ENCODE results near the gene HLTF. TPM values are rescaled to one million over a fixed set of nuclear protein-coding genes. Genes with fewer than 3 reads are reported as not detected.

Gene HLTF
- total RNA-seq, 4 donors from 2014 or later = 5.3 to 15.8 (median 8.6) TPM

- Histone ChIP-seq H3K4me3 (no peak overlapping the region), H3K9me3 (no peaks in the 10 kb centered on the region), H3K27me3 (no peaks in the 10 kb centered on the region), H3K27ac (no peak overlapping the region), H3K36me3 (peaks cover 35% of the 10 kb centered on the region), H3K4me1 (no peaks in the 10 kb centered on the region)
- 79% methylated on average over 1 of the region's 1 CpG for WGBS
- TF ChIP-seq POLR2AphosphoS5 (IDR thresholded peaks at IDR 0.05) (no peak), POLR2A (IDR thresholded peaks at IDR 0.05) (no peak), EP300 (IDR thresholded peaks at IDR 0.05) (no peak)
- TF ChIP-seq, protein P1, sequence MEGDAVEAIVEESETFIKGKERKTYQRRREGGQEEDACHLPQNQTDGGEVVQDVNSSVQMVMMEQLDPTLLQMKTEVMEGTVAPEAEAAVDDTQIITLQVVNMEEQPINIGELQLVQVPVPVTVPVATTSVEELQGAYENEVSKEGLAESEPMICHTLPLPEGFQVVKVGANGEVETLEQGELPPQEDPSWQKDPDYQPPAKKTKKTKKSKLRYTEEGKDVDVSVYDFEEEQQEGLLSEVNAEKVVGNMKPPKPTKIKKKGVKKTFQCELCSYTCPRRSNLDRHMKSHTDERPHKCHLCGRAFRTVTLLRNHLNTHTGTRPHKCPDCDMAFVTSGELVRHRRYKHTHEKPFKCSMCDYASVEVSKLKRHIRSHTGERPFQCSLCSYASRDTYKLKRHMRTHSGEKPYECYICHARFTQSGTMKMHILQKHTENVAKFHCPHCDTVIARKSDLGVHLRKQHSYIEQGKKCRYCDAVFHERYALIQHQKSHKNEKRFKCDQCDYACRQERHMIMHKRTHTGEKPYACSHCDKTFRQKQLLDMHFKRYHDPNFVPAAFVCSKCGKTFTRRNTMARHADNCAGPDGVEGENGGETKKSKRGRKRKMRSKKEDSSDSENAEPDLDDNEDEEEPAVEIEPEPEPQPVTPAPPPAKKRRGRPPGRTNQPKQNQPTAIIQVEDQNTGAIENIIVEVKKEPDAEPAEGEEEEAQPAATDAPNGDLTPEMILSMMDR (IDR thresholded peaks at IDR 0.05) = no peak
- no peak for DNase-seq (ENCODE audit: low spot score in 2 of 2)
These were observed 43.4 kb downstream of the HLTF start for GRCh38 chr3:149042789-149043386.

DNA sequence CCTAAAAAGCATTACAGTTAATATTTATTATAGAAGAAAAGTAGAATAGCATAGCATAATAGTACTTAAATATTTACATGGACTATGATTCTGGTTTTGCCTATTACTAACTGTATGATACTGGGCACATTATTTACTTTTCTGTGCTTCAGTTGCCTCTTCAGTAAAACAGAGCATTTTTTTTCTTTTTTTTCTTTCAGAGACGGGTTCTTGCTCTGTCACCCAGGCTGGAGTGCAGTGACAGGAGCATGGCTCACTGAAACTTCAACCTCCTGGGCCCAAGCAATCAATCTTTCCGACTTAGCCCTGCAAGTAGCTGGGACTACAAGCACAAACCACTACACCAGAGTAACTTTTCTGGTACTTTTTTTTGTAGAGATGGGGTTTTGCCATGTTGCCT is 48.0 kb downstream of the HLTF start:
- Histone ChIP-seq H3K4me3 (no peak overlapping the region), H3K4me1 (no peaks in the 10 kb centered on the region), H3K27me3 (no peaks in the 10 kb centered on the region), H3K36me3 (peaks cover 35% of the 10 kb centered on the region), H3K27ac (no peak overlapping the region), H3K9me3 (no peaks in the 10 kb centered on the region)
- TF ChIP-seq POLR2A (IDR thresholded peaks at IDR 0.05) (no peak), EP300 (IDR thresholded peaks at IDR 0.05) (no peak), POLR2AphosphoS5 (IDR thresholded peaks at IDR 0.05) (no peak)
- TF ChIP-seq, protein P1 (IDR thresholded peaks at IDR 0.05) = no peak
- WGBS = 90% methylated on average over 2 of the region's 2 CpGs
- DNase-seq (ENCODE audit: low spot score in 2 of 2) = no peak

DNA sequence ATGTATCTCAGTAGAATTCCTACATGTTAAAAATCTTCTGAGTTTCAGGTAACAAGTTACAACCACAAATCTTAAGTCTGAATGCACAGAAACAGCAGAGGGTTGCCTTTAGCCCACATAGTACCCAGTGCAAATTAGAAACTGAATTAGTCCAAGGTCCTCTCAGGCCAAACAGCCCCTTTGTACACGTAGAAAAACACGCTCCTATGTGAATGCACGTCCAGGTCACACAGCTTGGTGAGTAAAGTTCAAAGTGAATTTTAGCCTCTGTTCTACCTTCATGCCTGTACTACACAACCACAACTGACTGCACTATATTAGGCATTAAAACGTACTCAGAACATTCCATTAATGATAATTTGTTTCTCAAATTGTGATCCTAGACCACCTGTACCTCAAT is 48.6 kb downstream of the HLTF start:
- no peaks in the 10 kb centered on the region for H3K27me3 ChIP-seq
- no peak overlapping the region for H3K27ac ChIP-seq
- no peak overlapping the region for H3K4me3 ChIP-seq
- DNase-seq (ENCODE audit: low spot score in 2 of 2) = no peak
- H3K4me1 ChIP-seq = no peaks in the 10 kb centered on the region
- TF ChIP-seq EP300 (IDR thresholded peaks at IDR 0.05) (no peak), POLR2A (IDR thresholded peaks at IDR 0.05) (no peak), POLR2AphosphoS5 (IDR thresholded peaks at IDR 0.05) (no peak)
- TF ChIP-seq, protein P1 (IDR thresholded peaks at IDR 0.05) = no peak
- 94% methylated on average over 4 of the region's 4 CpGs for WGBS
- no peaks in the 10 kb centered on the region for H3K9me3 ChIP-seq
- H3K36me3 ChIP-seq = peaks cover 35% of the 10 kb centered on the region

GRCh38 chr3:149031096-149031495 is 55.2 kb downstream of the HLTF start:
- peaks cover 37% of the 10 kb centered on the region for H3K36me3 ChIP-seq
- no peak for DNase-seq (ENCODE audit: low spot score in 2 of 2)
- H3K27me3 ChIP-seq = no peaks in the 10 kb centered on the region
- no peaks in the 10 kb centered on the region for H3K9me3 ChIP-seq
- TF ChIP-seq, protein P1 (IDR thresholded peaks at IDR 0.05) = no peak
- TF ChIP-seq POLR2AphosphoS5 (IDR thresholded peaks at IDR 0.05) (no peak), EP300 (IDR thresholded peaks at IDR 0.05) (no peak), POLR2A (IDR thresholded peaks at IDR 0.05) (no peak)
- no peaks in the 10 kb centered on the region for H3K4me1 ChIP-seq
- WGBS = 88% methylated on average over 2 of the region's 2 CpGs
- H3K4me3 ChIP-seq = no peak overlapping the region
- H3K27ac ChIP-seq = no peak overlapping the region

DNA sequence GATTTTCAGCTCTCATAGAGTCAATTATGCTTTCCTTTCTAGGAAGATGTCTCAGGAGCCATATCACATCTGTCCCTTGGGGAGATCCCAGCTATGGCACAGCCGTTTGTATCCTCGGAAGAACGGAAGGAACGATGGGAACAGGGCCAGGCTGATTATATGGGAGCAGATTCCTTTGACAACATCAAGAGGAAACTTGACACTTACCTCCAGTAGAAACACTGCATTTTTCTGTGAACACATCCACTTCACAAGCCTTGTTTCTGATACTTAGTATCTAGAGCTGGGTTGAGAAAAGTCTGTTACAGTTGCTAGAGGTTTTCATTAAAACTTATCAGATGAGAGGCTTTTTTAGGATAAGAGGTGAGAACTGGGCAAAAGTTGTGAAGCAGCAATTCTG is 59.6 kb downstream of the HLTF start:
- Histone ChIP-seq H3K27ac (no peak overlapping the region), H3K4me1 (no peaks in the 10 kb centered on the region), H3K36me3 (peaks cover 55% of the 10 kb centered on the region), H3K27me3 (no peaks in the 10 kb centered on the region), H3K9me3 (no peaks in the 10 kb centered on the region), H3K4me3 (no peak overlapping the region)
- DNase-seq (ENCODE audit: low spot score in 2 of 2) = no peak
- TF ChIP-seq POLR2AphosphoS5 (IDR thresholded peaks at IDR 0.05) (no peak), POLR2A (IDR thresholded peaks at IDR 0.05) (no peak), EP300 (IDR thresholded peaks at IDR 0.05) (no peak)
- TF ChIP-seq, protein P1 (IDR thresholded peaks at IDR 0.05) = no peak
- 60% methylated on average over 4 of the region's 4 CpGs for WGBS
